ENCODE measurements around the gene DUSP22.

DNA sequence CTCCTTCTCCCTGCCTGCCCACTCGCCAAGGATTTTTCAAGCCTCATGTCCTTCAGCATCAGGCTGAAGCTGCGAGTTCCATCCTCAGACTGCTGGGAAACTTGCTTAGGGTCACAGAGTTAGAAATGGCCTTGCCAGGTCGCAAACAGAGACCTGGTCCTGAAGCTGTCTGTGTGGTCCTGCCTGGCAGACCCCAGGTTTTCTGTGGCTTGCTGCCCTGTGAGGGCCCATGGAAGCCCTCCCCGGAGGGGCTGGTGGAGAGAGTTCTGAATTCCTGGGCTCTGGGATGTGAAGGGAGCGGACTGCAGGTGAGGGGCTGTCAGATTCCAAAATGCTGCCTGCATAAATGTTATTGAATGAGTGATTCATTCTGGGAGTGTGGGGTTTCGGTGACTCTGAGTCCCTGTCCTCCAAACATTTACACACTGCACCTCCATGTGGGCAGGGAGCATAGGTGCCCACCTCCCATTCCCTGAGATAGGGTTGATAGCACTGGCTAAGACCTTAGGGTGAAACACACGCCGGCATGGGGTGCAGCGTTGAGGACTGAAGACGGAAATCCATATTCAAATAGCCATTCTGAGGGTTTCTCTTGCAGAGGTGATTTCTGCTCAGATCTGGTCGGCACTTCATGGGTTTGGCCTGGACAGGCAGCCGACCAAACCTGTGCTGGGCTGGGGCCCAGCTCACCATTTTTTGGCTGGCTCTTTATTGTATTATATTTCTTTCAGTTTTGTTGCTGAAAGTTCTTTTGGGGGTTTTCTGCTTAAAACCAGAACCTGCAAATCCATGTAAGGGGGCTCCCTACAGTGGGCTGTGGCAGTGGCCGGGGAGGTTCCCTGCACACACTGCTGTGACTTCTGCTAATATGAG is 77.5 kb downstream of the DUSP22 start:
- TF ChIP-seq, protein P1, sequence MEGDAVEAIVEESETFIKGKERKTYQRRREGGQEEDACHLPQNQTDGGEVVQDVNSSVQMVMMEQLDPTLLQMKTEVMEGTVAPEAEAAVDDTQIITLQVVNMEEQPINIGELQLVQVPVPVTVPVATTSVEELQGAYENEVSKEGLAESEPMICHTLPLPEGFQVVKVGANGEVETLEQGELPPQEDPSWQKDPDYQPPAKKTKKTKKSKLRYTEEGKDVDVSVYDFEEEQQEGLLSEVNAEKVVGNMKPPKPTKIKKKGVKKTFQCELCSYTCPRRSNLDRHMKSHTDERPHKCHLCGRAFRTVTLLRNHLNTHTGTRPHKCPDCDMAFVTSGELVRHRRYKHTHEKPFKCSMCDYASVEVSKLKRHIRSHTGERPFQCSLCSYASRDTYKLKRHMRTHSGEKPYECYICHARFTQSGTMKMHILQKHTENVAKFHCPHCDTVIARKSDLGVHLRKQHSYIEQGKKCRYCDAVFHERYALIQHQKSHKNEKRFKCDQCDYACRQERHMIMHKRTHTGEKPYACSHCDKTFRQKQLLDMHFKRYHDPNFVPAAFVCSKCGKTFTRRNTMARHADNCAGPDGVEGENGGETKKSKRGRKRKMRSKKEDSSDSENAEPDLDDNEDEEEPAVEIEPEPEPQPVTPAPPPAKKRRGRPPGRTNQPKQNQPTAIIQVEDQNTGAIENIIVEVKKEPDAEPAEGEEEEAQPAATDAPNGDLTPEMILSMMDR (IDR thresholded peaks at IDR 0.05; ENCODE audit: low read depth, low read length) = no peak
- no peak for TF ChIP-seq EZH2phosphoT487 (IDR thresholded peaks at IDR 0.05; ENCODE audit: low read depth)
